KG1 (cell line): Measurements from ENCODE around the gene DGCR6.
"Not testable (repeated sequence)": the region's sequence is repeated elsewhere in the genome, so short reads cannot be mapped to it uniquely, and the experiment has no call there.

Experiments used
- DNase-seq: peaks from one replicate; lab custom pipeline; 2025; lab: John Stamatoyannopoulos, UW

The DGCR6 gene

GRCh38 chr22:18931905-18932652, 26.0 kb downstream of the DGCR6 start:
- DNase-seq: no peak

GRCh38 chr22:18933914-18934313, 27.8 kb downstream of the DGCR6 start:
- DNase-seq: no peak

- not testable (repeated sequence) for DNase-seq
These were observed 28.6 kb downstream of the DGCR6 start for GRCh38 chr22:18934688-18935087.

GRCh38 chr22:18935889-18936529, 29.9 kb downstream of the DGCR6 start, which contains the start of gene PRODH:
Gene PRODH, minus strand, starts transcription at chr22:18936293. Its CDS starts 6 bp downstream, at chr22:18936287.
- no peak for DNase-seq

GRCh38 chr22:18938691-18939090, 32.6 kb downstream of the DGCR6 start:
- DNase-seq: not testable (repeated sequence)

GRCh38 chr22:18947105-18947504, 41.0 kb downstream of the DGCR6 start:
- DNase-seq: not testable (repeated sequence)

- no peak for DNase-seq
These were observed 41.8 kb downstream of the DGCR6 start for GRCh38 chr22:18947905-18948304.

GRCh38 chr22:18950141-18950540, 44.0 kb downstream of the DGCR6 start:
- no peak for DNase-seq

GRCh38 chr22:18952022-18952421, 45.9 kb downstream of the DGCR6 start:
- no peak for DNase-seq

- DNase-seq: not testable (repeated sequence)
These were observed 47.0 kb downstream of the DGCR6 start for GRCh38 chr22:18953128-18953527.

GRCh38 chr22:18954303-18954989, 48.3 kb downstream of the DGCR6 start:
- not testable (repeated sequence) for DNase-seq

- DNase-seq: no peak
These were observed 49.0 kb downstream of the DGCR6 start for GRCh38 chr22:18954990-18955571.

GRCh38 chr22:18955696-18956095, 49.6 kb downstream of the DGCR6 start:
- DNase-seq: no peak

GRCh38 chr22:18956121-18956895, 50.2 kb downstream of the DGCR6 start:
- DNase-seq: not testable (repeated sequence)

- not testable (repeated sequence) for DNase-seq
These were observed 50.8 kb downstream of the DGCR6 start for GRCh38 chr22:18956956-18957355.

GRCh38 chr22:18957621-18958320, 51.7 kb downstream of the DGCR6 start:
- DNase-seq: not testable (repeated sequence)

GRCh38 chr22:18958321-18958705, 52.2 kb downstream of the DGCR6 start:
- not testable (repeated sequence) for DNase-seq

GRCh38 chr22:18958738-18959137, 52.6 kb downstream of the DGCR6 start:
- not testable (repeated sequence) for DNase-seq

- not testable (repeated sequence) for DNase-seq
These were observed 53.1 kb downstream of the DGCR6 start for GRCh38 chr22:18959266-18959665.

GRCh38 chr22:18959741-18960140, 53.6 kb downstream of the DGCR6 start:
- not testable (repeated sequence) for DNase-seq
